CD4-positive, alpha-beta T cell (primary cell): Measurements from ENCODE around the gene LKAAEAR1. TPM values are rescaled to one million over a fixed set of nuclear protein-coding genes. Genes with fewer than 3 reads are reported as not detected.

ENCODE experiments used
- ATAC-seq: fragments of 200-7000 bp; cut with Tn5 transposase; one replicate; pipeline ENCODE4 v1.10.0; 2022; ENCODE audit warnings: mild to moderate bottlenecking; ENCODE audit not compliant: poor library complexity
- CTCF ChIA-PET: fragments of 350-600 bp; sonication (Branson Sonifier 250); formaldehyde crosslinking; loops from one replicate; lab custom pipeline; 2021; ENCODE audit warnings: antibody characterized with exemption, inconsistent platforms; lab: Charles Lee
- POLR2A ChIA-PET: fragments of 350-600 bp; sonication (Branson Sonifier 250); formaldehyde crosslinking; loops from one replicate; lab custom pipeline; 2021; ENCODE audit warnings: antibody characterized with exemption, inconsistent platforms; lab: Charles Lee
- DNase-seq, 14 experiments: peaks; one replicate each; pipeline ENCODE4 v3.0.0-alpha.2; 2013 to 2020; ENCODE audit warnings: mixed read lengths in 2 of 14
- H3K27ac ChIP-seq, 2 donors: one replicate each; pipeline versions ENCODE4 v1.5.1 to v1.7.0; 2013; ENCODE audit warnings: low read length in 2 of 2, low read depth in 1 of 2, mild to moderate bottlenecking in 1 of 2
- H3K27me3 ChIP-seq, 2 experiments: 1 replicate in 1 of 2; 2 replicates in 1 of 2; pipeline versions ENCODE4 v1.6.1 to v1.7.0; 2013; ENCODE audit warnings: low read length in 2 of 2, control low read depth in 1 of 2, mild to moderate bottlenecking in 1 of 2, moderate library complexity in 1 of 2; ENCODE audit not compliant: insufficient read depth in 2 of 2, control insufficient read depth in 1 of 2
- H3K36me3 ChIP-seq: one replicate; pipeline ENCODE4 v1.6.1; 2013; ENCODE audit warnings: low read length, control low read depth; ENCODE audit not compliant: insufficient read depth
- H3K4me1 ChIP-seq: one replicate; pipeline ENCODE4 v1.6.1; 2013; ENCODE audit warnings: low read length, control low read depth; ENCODE audit not compliant: insufficient read depth
- H3K4me3 ChIP-seq: one replicate; pipeline ENCODE4 v1.5.1; 2013; ENCODE audit warnings: mild to moderate bottlenecking, low read length, moderate library complexity
- H3K9me3 ChIP-seq, 2 experiments: 1 replicate in 1 of 2; 2 replicates in 1 of 2; pipeline versions ENCODE4 v1.6.1 to v1.7.0; 2013; ENCODE audit warnings: low read length in 2 of 2, mild to moderate bottlenecking in 2 of 2, control low read depth in 1 of 2, moderate library complexity in 1 of 2; ENCODE audit not compliant: control insufficient read depth in 1 of 2, insufficient read depth in 1 of 2
- H3K27ac Mint-ChIP-seq: one replicate; pipeline ENCODE4 v1.8.0; 2020; ENCODE audit warnings: mixed read lengths
- H3K27me3 Mint-ChIP-seq: one replicate; pipeline ENCODE4 v1.8.0; 2021; ENCODE audit warnings: mixed read lengths
- H3K36me3 Mint-ChIP-seq: one replicate; pipeline ENCODE4 v1.8.0; 2021; ENCODE audit warnings: low read depth, mixed read lengths
- H3K4me1 Mint-ChIP-seq: one replicate; pipeline ENCODE4 v1.8.0; 2021; ENCODE audit warnings: low read depth, mixed read lengths
- H3K4me3 Mint-ChIP-seq: one replicate; pipeline ENCODE4 v1.8.0; 2020; ENCODE audit warnings: mild to moderate bottlenecking, mixed read lengths
- H3K9me3 Mint-ChIP-seq: one replicate; pipeline ENCODE4 v1.8.0; 2020; ENCODE audit warnings: mixed read lengths
- CTCF ChIP-seq: fragments of 200-600 bp; IDR thresholded peaks from one replicate; pipeline ENCODE4 v1.8.0; 2022; ENCODE audit warnings: antibody characterized with exemption, mild to moderate bottlenecking
- intact Hi-C, 2 experiments: fragments of 100-400 bp; cut with DNase I in 1 of 2; cut with micrococcal nuclease in 1 of 2; formaldehyde crosslinking; loops; one replicate each; pipeline versions ENCODE4 v1.15.1 to v1.9.0; 2023 to 2025; cut with DNase I, micrococcal nuclease
- total RNA-seq, 174 experiments: library from RNA in 2 of 174; stranded (reverse) in 2 of 174; gene quantifications; one replicate each; pipeline ENCODE4 v1.2.3 and lab custom pipeline; 2021 to 2026

LKAAEAR1 gene
- total RNA-seq, 2 experiments from 2014 or later: 0.30 to 0.39 TPM

DNA sequence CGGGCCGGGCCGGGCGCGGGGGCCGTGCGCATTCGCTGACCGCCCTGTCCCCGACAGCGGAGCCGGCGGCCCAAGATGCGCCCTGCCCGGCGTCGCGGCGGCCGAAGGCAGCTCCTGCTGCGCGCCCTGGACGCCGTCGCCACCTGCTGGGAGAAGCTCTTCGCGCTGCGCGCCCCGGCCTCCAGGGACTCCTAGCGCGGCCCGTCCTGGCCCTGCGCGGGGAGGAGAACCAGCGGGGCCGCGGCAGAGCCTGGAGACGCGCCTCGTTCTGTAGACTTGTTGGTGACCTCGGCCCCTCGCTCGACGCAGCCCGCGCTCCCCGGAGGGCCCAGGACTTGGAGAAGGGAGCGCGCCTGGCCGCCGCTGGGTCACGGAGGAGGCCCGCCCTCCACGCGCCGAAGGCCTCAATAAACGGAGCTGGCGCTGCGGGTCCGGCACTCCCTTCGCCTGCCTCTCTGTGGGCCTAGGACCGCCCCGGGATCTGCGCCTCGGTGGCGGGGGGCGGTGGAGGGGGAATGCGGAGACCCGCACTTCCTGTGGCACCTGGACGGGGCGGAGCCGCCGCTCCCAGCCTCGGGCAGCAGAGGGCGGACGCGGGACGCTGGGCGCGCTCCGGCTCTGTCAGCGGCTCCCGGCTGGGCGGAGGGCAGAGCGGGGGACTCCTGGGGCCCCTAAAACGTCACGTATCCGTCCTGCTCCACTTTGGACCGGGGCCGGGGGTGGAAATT lies 45.5 kb downstream of the LKAAEAR1 start:
- Histone ChIP-seq H3K4me1 (peaks cover 85% of the 10 kb centered on the region), H3K4me3 (peak overlapping the region; percentile 49), H3K27ac (peak overlapping the region in 1 of 2 donors; percentile 13), H3K27me3 (peaks cover 0 to 4% of the 10 kb centered on the region in 2 experiments), H3K9me3 (no peaks in the 10 kb centered on the region), H3K36me3 (peaks cover 2% of the 10 kb centered on the region)
- Mint-ChIP-seq H3K27me3 (no peaks in the 10 kb centered on the region), H3K4me1 (peaks cover 39% of the 10 kb centered on the region), H3K27ac (no peak overlapping the region), H3K36me3 (peaks cover 7% of the 10 kb centered on the region), H3K4me3 (peak overlapping the region; percentile 75), H3K9me3 (no peaks in the 10 kb centered on the region)
- POLR2A ChIA-PET: interaction anchor here (0.6 to 3.2 kb wide), 20 partner anchors 9 to 500 kb away, joined by 3 to 36 read pairs (median 4); partner anchors contain the start of genes LKAAEAR1, OPRL1, PCMTD2 and PRPF6
- intact Hi-C loops: loop anchor here (1.0 to 10.0 kb wide), 5 partner anchors 19 to 82 kb away; partner anchors contain the start of genes PRPF6 (in 2 of the 2) and OPRL1 (in 1 of the 2)
- CTCF ChIA-PET: interaction anchor here (0.6 to 2.9 kb wide), 34 partner anchors 9 to 518 kb away, joined by 3 to 40 read pairs (median 6); partner anchors contain the start of genes LKAAEAR1, PPDPF, PRPF6 and RTEL1
- ATAC-seq (peak; percentile 82), DNase-seq (peak; percentile 61 to 88 (median 78))
- TF ChIP-seq CTCF: peak; percentile 93

- intact Hi-C loops: loop anchor here (2.0 to 10.0 kb wide), 3 partner anchors 43 to 57 kb away; partner anchors contain the start of genes PRPF6 (in 2 of the 2) and OPRL1 (in 1 of the 2)
- H3K4me1 Mint-ChIP-seq: peaks cover 34% of the 10 kb centered on the region
- no peak for TF ChIP-seq CTCF
- DNase-seq (peak in 2 of 14 experiments; percentile 16 to 22), ATAC-seq (peak; percentile 2)
- H3K9me3 Mint-ChIP-seq: no peaks in the 10 kb centered on the region
- Histone ChIP-seq H3K27me3 (peaks cover 0 to 4% of the 10 kb centered on the region in 2 experiments), H3K36me3 (peaks cover 7% of the 10 kb centered on the region), H3K27ac (no peak overlapping the region), H3K9me3 (no peaks in the 10 kb centered on the region), H3K4me1 (peaks cover 87% of the 10 kb centered on the region), H3K4me3 (peak overlapping the region; percentile 49)
- peak overlapping the region; percentile 87 for H3K4me3 Mint-ChIP-seq
- H3K36me3 Mint-ChIP-seq: peaks cover 11% of the 10 kb centered on the region
- H3K27me3 Mint-ChIP-seq: no peaks in the 10 kb centered on the region
- ChIA-PET POLR2A (interaction anchor here (0.7 to 3.2 kb wide), 15 partner anchors 9 to 500 kb away, joined by 3 to 36 read pairs (median 8); partner anchors contain the start of genes LKAAEAR1, OPRL1, PCMTD2 and PRPF6), CTCF (interaction anchor here (0.6 to 2.9 kb wide), 33 partner anchors 9 to 517 kb away, joined by 3 to 40 read pairs (median 7); partner anchors contain the start of genes LKAAEAR1, PPDPF, PRPF6 and RTEL1)
- peak overlapping the region; percentile 53 for H3K27ac Mint-ChIP-seq
Measured at GRCh38 chr20:64038224-64038564, 46.0 kb downstream of the LKAAEAR1 start.

DNA sequence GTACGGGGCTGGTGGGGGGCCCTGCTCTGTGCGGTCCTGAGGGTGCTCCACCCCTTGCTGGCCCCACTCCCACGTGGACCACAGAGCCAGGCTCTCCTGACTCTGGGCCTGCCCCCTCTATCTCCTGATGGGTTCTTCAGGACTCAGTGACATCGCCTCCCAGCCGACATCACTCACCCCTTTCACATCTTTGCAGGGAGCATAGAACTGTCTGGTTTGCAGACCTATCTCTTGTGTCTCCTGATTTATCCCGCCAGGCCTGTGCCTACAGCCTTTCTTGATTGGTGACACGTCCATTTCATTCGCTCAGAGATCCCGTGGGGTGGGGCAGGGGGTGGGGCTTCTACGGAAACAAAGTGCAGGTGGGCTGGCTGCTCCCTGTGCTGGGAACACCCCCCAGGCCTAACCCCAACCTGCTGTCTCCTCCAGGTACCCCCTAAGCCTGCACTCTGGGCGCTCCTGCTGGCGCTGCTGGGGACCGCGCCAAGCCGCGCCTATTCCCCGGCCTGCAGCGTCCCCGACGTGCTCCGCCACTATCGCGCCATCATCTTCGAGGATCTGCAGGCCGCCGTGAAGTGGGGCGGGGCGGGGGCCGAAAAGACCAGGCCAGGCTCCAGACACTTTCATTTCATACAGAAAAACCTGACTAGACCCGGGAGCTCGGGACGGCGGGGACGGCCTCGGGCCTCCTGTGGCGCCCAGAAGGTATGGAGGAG lies 46.5 kb downstream of the LKAAEAR1 start:
- Histone ChIP-seq H3K36me3 (peaks cover 11% of the 10 kb centered on the region), H3K27me3 (peaks cover 0 to 4% of the 10 kb centered on the region in 2 experiments), H3K4me3 (peak overlapping the region; percentile 49), H3K9me3 (no peaks in the 10 kb centered on the region), H3K27ac (no peak overlapping the region), H3K4me1 (peaks cover 87% of the 10 kb centered on the region)
- peak overlapping the region; percentile 87 for H3K4me3 Mint-ChIP-seq
- DNase-seq (peak in 2 of 14 experiments; percentile 29 to 32), ATAC-seq (peak; percentile 20)
- ChIA-PET CTCF (interaction anchor here (0.6 to 2.9 kb wide), 27 partner anchors 10 to 517 kb away, joined by 3 to 40 read pairs (median 7); partner anchors contain the start of genes LKAAEAR1, PPDPF, PRPF6 and RTEL1), POLR2A (interaction anchor here (0.7 to 3.2 kb wide), 11 partner anchors 10 to 499 kb away, joined by 3 to 36 read pairs (median 9); partner anchors contain the start of genes OPRL1, PCMTD2, PRPF6 and RGS19)
- H3K9me3 Mint-ChIP-seq: no peaks in the 10 kb centered on the region
- peaks cover 34% of the 10 kb centered on the region for H3K4me1 Mint-ChIP-seq
- no peaks in the 10 kb centered on the region for H3K27me3 Mint-ChIP-seq
- H3K36me3 Mint-ChIP-seq: peaks cover 11% of the 10 kb centered on the region
- peak overlapping the region; percentile 53 for H3K27ac Mint-ChIP-seq
- TF ChIP-seq CTCF: no peak
- intact Hi-C loops: loop anchor here (2.0 to 10.0 kb wide), 3 partner anchors 43 to 57 kb away; partner anchors contain the start of genes PRPF6 (in 2 of the 2) and OPRL1 (in 1 of the 2)
